ENCODE results near the gene BCAN.

Gene BCAN

DNA sequence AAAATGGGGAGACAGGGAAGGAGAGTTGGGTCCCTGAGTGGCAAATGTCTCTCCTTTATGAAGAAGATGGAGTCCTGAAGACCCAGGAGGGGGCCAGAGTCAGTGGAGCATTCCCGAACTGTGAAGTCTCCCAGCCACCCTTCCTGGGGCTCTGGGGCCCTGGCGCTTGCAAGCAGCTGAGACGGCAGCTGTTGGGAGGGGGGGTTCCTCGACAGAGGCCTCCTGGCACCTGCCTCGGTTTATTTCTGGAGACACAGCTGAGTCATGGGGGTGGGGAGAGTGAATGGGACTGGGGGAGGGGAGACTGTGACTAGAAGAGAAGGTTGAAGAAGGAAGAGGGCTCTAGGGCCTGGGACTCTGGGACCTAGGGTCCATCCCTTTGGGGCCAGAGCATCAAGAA, 21.3 kb downstream of the BCAN start:
- DNase-seq: no peak

DNA sequence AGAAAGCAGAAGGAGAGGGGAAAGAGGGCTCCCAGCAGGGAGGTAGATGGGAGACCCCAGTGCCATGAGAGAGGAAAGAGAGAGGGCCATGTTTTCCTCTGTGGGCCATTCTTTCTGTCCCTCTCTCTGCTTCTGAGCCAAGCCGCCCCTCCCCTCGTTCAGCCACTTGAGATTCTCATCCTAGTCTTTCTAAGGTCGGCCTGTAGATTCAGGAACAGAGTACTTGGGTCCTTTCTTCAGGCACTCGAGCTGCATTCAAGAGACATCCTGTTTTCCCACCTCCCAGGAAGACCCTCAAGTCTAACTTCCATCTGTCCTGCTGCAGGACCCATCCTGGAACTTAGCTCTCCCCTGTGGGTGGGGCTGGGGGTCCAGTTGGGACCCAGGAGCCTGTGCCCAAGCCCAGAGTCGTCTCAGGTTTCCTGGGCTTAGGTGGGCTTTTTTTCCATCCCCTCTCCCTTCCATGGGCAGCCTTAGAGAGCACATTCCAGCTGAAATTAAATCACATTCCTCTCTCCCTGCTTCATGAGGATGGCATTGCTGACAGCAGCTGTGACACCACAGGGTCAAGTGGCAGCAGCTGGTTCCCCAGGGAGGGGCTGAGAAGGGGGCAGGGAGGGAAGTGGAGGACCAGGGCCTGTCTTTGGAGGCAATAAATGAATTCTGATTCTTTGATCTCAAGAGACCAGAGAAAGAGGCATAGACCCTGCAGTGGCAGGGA, 22.3 kb downstream of the BCAN start:
- DNase-seq: peak; percentile 19

DNA sequence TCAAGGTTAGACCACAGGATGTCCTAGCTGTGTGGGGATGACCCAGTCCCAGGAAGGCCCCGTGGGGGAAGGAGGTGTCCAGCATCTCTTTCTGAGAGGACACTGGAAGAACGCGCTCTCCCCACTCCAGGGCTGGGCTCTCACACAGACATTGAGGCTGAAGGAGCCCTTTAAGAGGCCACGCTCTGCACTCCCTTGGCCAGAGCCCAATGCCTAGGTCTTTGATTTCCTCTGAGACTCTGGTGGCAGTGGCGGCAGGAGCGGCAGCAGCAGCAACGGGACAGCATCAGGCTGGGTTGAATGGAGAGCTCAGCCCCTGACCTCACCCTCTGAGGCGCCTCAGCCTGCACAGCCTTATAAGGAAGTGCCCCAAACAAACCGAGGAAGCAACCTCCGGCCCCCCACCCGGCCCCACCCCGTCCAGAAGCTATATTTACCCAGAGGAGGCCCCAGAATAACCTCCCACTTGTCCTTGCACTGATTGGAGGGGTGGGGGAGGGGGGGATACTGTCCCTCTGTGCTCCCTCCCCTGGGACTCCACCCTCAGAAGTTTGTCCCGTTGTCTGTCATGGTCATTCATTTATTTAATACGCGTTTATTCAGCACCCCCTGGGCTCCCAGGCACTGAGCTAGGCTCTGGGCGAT, 23.0 kb downstream of the BCAN start:
- DNase-seq: peak; percentile 29

DNA sequence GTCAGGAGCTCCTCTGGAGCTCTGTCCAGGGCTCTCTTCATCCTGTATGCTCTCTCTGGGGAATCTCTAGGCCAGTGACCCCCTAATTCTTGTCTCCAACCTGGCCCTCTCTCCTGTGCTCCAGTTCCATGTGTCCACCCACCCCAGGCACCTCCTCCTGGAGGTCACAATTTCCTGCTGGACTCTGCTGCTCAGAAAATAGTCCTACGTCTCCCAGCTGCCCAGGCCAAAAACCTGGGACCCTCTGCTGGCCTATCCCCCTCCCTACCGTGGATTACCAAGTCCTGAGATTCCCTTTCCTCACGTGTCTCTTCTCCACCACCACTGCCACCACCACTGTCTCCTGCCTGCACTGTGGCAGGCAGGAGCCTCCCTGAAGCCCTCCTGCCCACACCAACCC, 23.6 kb downstream of the BCAN start:
- no peak for DNase-seq

DNA sequence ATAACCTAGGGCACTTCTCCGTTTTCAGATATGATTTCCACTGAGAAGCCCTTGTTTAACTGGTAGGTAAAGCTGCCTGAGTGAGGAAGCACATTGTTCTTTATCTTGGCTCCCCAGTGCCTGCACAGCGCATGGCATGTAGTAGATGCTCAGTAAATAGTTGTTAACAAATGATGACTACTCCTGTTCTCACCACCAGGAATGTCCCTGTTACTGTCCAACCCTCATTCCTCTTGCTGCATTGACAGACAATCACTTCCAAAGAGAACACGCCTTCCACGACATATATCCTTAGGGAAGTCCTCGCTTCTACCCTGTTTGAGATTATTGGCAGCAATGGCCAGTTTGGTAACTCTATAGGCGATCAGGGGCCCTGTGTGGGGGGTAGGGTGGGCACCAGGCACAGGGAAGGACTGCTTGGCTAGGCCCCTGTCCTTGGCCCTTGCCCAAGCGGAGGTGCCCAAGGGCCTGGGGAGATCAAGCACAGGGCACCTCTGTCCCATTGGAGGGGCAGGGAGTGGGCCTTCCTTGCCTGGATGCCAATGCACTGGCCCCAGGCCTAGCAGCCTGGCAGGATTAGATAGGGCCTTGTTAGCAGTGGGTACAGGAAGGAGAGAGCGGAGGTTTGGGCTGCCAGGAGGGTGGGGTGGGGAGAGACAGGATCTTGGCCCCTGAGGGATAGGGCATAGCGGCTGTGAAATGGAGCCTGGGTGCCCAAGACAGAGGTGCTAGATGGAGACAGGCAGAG, 25.1 kb downstream of the BCAN start:
- DNase-seq: no peak

DNA sequence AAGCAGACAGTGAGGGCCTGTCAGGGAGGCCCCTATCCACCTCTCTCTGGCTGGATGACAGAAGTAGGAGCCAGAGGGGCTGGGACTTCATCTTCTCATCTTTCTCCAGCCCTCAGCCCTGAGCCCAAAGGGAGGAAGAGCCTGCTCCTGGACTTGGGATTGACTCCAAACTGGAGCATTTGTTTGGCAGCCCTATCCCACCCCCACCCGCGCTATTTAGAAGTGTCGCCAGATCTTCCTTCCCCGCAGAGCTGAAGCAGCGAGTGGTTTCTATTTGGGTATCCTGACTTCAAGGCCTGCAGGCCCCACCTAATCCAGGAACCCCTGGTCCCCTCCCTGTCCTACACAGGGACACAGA, 25.7 kb downstream of the BCAN start:
- DNase-seq: no peak

DNA sequence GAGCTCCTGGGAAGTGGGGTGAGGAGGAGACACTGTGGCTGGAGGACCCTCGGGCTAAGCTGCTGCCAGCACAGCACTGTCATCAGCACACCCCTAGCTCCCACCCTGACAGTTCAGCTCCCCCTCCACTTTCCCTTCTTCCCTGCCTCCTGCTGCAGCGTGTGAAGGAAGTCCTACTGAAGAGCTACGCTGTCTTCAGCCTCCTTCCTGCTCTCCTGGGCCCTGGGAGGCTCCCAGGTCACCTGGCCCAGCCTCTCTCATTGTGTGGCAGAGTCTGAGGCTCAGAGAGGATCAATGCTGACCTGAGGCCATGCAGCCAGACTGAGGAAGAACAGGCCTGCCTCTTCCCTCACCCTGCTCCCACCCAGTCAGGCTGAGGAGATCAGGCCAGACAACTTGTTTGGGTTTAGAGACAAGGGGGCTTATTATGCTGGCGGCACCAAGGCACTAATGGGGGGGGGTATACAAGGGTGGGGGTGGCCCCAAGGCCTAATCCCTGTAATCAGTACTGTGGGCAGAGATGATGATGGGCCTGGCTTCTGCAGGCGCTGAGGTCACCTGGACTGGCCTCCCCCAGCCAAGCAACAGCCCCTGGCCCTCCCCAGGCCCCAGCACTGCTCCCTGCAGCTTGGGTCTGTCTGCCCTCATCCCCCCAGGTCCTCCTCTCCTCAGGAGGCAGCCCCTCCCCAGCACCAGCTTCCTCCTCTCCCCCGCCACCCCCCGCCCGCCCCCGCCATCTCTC, 26.2 kb downstream of the BCAN start:
- no peak for DNase-seq

DNA sequence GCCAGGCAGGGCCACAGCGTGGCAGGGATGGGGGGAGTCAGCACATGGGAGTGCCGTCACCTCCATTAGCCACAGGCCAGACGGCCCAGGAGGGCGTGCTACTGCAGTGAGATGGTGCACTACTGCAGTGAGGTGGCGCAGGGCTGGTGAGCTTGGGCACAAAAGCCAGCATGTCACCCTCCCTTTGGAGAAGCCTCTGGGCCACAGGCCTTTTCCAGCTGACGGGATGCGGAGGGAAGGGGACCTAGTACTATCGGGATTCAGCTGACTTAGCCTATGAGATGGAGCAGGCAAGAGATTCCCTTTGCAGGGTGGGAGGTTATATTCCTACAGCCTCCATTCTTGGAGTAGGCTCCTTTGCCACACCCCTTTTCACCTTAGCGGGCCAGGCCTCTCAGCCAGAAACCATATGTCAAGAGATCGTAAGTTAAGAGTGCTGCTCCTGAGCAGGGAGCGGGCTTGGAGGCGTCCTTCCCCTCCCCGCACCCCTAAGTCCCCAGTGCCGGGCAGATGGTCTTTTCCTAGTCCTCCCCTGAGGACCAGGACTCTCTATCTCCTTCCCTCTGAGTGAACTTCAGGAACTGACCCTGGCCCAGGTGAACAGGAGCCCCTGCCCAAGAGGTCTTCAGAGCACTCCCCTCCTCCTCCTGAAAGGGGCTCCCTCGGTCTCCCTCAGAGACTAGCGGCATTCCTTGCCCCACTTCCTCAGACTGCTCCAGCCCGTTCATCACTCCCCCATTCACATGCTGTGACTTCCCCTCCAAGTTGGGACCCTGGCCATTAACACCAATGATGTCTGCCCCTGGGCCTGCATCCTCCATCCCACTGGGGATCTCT, 27.1 kb downstream of the BCAN start:
- DNase-seq: no peak

DNA sequence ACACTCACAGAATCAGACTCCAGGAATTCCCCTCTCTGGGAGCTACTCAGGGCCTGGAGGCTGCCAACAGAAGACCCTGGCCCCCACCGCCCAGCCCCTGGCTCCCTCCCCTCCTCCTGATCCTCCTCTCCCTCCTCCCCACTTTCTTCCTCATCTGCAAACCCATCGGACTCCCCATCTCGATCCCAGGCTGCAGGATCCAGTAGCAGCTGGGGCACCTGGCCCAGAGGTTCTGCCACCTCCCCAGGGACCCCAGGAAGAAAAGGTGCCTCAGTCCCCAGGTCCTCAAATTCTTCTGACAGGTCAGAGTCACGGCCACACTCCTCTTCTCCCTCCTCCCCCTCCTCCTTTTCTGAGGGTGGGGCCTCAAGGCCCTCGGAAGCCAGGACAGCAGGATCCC, 27.9 kb downstream of the BCAN start:
- DNase-seq: no peak

DNA sequence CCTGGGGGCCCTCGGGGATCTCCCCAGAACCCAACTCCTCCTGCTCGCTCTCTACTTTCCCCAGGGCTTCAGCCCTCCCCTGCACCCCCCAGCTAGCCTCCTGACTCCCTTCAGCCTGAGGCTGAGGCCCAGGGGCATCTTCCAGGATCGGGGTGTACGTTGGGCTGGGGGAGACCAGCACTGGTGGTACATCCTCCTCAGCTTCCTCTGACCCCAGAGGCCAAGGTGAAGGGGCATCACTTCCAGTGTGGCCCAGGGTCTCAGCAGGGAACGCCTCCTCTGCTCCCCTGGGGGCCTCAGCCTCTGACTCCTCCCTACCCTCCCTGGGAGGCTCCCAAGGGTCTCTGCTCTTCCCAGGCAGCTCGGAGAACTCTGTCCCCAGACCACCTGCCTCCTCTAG, 28.4 kb downstream of the BCAN start:
- no peak for DNase-seq

DNA sequence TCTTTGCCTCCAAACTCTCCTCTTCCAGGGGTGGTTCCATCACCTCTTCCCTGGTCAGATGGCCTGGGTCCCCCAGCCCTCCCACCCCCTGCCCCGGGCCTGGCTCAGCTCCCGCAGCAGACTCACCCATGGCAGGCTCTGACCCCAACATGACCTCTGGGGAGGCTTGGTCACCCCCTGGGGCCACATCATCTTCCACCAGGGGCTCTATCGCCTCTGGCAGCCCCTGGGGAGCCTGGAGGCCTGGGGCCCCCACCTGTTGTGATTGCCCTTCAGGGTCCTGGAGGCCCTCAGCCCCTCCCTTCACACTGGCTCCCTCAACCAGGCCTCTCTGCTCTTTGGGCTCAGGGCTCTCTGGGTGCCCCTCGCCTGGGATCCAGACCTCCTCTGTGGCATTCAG, 28.9 kb downstream of the BCAN start:
- no peak for DNase-seq

DNA sequence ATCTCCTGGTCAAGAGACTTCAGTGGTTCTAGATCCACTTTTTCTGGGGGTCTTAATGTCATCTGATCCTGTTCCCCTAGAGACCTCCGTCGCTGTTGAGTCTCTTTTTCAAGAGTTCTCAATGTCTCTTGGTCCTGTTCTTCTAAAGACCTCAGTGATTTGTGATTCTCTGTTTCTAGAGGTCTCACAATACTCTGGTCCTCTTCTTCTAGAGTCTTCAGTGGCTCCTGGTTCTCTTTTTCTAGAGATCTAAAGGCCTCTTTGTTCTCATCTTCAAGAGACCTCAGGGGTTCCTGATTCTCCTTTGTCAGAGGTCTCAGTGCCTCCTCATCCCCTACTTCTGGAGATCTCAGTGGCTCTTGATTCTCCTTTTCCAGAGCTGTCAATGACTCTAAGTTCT, 29.9 kb downstream of the BCAN start:
- no peak for DNase-seq

DNA sequence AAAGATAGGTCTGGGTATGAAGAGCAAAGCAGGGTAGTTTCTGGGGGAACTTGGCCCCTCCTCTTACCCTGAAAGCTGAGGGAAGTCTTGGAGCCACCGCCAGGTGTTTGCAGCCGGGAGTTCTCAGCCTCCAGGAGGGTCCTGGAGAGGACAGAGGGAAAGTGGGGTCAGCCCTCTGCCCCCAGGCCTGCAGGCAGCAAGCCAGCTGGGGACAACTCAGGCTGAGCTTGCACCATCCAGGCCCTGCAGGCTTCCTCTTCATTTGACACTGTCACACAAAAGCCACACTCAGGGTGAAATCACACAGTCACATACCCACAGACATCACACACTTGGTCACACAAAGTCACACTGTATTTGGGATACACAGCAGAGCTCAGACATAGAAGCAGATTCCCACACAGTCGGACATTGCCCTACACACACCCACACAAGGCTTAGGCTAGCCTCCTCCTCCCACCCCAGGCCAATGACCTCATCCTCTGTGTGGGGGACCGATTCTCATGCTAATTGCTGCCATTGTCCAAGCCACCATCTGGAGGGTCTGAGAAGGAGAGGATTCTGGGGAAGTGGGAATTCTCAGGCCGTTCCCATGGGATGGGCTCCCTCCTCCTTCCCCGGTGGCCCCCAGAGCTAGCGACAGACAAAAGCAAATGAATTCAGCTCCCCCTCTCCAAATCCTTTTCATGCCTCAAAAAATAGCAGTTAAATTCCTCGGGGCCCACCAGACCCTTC, 31.6 kb downstream of the BCAN start:
- no peak for DNase-seq

DNA sequence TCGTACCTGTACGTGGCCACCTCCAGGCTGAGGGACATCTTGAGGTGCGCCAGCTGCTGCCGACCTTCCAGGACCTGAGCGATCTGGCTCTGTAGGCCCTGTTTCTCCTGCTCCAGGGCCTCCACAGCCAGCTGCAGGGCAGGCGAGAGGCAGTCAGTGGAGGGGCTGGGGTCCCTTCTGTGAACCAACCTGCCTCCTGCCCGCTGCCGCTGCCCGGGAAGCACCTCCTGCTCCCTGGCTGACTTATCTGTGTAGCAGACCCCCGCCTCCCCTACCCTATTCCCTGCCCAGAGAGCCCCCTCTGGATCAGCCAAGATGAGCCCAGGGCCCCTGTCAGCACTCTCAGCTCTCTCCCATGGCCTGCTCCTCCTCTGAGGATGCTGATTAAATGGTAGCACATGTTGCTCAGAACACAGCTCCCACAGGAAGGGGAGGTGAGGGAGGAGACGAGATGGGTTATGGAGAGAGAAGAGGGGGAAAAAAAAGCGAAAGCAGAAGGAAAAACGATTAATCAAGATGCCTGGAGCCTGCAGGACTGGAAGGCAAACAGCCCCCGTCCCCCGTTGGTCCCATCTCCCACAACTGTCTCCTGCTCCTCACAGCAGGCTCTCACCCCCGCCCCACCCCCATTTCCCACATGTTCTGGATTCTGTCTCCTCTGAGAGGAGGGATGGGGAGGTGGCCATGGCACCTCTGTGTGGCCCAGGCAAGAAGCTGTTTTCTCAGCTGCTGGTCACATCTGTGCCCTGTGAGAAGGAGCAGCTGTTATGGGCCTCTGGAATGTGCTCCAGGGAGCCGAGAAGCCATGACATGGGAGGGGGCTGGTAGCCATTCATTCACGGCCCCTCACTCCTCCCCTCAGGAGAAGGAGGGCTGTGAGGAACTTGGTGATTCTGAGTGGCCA, 33.5 kb downstream of the BCAN start:
- DNase-seq: no peak

DNA sequence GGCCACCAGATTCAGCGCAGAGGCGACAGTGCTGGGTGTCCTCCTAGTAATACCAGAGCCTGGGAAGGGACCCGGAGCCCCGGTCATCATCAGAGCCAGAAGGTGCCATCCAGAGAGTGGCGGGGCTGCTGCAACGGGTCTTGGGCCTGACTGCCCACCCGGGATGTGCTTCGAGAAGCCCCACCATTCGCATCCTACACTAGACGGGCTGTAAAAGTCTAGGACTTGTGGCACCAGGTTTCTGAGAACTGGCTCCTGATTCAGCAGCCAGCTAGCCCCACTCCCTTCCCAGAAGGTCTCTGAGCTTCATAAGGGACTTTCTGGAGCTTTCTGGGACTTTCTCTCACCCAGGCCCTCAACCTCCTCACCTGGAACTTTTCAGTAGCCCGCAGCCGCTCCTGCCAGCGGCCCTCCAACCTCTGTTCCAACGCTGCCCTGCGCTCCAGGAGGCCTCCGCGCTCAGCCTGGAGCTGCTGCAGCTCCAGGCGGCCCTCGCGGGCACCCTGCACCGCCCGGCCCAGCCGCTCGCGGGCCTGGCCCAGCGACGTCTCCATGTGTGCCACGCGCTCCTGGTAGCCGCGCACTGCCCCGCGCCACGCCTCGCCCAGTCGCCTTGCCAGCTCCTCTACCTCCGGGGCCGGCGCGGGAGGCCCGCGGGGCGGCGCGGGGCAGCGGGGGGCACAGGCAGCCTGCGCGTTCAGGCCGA, 34.4 kb downstream of the BCAN start:
- no peak for DNase-seq

DNA sequence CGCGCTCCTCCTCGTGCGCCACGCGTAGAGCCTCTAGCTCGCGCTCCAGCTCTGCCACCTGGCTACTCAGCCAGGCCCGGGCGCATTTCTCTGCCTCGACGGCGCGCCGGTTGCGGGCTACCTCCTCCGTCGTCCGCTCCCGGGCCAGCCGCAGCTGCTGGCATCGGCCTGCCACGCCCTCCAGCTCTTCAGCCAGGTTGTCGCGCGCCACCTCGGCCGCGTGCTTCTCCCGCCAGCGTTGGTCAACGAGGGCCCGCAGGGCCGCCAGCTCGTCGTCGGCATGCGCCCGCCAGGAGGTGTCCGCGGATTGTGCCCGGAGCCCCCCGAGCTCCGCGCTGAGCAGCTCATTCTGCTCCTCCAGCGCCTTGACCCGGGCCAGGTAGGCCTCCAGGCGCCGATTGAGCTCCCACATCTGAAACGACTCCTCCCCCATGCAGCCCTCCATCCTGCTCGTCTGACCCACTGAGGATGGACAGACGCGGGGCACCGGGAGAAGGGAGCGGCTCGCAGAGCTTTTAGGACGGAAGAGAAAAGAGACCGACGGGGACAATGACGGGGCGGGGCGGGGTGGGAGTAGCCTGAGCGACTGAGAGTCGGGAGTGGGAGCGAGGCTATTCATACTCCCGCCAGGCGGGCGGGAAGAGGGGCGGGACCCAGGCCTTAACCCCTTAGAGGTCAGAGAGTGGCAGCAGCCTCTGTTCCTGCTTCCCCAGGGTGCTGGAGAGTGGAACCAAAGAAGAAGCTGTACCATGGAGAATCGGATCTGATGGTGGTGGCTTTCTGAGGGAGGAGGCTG, 35.1 kb downstream of the BCAN start, which contains the start of gene NES:
TSS of gene NES (minus strand) at position 588 of the 796 bp plus-strand sequence. CDS start at position 445, 143 bp downstream.
- DNase-seq: peak; percentile 39

DNA sequence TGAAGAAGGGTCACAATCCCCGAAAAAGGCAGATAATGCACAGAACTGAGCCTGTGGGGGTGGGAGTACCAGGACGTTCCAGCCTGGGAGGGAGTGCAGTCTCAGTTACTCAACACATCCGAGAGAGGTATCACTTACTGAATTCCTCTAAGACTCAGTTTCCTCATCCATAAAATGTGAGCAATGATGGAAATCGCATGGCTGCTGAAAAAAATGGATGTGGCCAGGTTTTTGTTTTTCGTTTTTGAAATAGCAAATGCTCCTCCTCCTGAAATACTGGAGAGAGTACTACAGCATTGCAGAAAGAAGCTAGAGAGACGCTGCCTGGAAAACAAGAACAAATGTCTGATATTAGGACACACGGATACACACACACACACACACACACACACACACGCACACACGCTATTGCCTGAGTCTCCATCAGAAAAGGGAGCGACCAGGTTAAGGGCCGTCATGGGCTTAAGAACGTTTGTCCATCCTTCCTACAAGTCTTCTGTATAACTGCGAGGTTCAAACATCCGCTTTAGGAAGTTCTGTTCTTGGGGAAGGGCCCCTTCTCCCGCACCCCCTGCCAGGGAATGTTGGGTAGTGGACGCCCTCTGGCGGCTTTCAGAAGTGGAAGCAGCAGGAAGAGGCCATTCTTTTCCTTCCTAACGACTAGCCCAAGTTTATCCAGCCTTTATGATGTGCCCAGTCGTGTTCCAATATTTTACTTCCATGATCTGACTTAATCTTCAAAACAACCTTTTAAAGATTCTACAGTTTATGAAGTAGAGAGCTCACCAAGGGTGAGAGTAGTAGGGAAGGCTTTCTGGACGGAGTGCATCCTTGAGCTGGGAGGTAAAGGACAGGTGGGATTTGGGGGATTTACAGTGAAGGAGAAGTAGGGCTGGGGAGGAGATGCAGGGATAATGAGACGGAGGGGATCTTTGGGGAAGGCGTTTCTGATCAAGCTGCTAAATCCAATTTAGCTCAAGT, 36.0 kb downstream of the BCAN start:
- peak; percentile 16 for DNase-seq

DNA sequence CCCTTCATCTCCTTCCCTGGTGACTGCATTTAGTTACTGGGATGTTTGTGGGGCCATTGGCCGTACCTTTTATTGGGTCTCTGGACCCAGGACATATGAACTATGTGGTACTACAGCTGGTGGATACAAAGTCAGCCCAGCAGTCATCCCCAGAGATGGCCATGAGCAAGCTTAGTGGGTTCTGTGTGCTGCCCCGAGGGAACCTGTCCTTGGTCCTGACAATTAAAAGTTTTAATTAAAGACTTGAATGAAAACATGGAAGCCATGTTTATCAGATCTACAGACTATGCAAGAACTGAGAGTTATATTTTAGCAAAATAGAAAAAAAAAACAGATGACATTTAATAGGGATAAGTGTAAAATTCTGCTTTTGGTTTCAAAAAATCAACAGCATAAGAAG, 38.1 kb downstream of the BCAN start:
- no peak for DNase-seq

All from NCI-H2029 (cell line).